GM12892 (cell line): ENCODE results near the gene PTPRN2.

Source experiments
- DNase-seq: peaks from one replicate; pipeline ENCODE4 v3.0.0; 2011; ENCODE audit not compliant: insufficient read length
- FAIRE-seq: peaks from 2 replicates; lab custom pipeline; 2011; peaks lifted over from hg19 to GRCh38; lab: Jason Lieb, UNC
- POLR2A ChIP-seq: IDR thresholded peaks from 2 replicates; pipeline ENCODE4 v1.6.1; 2011; ENCODE audit warnings: low read depth, low read length, control low read depth
- POLR2AphosphoS5 ChIP-seq: IDR thresholded peaks from 2 replicates; pipeline ENCODE4 v1.6.1; 2011; ENCODE audit warnings: low read depth, low read length, control low read depth
- TAF1 ChIP-seq: IDR thresholded peaks from 2 replicates; pipeline ENCODE4 v1.6.1; 2011; ENCODE audit warnings: low read depth, mild to moderate bottlenecking, control low read depth, low read length, borderline replicate concordance

Gene PTPRN2

GRCh38 chr7:158556721-158557440 is 30.7 kb downstream of the PTPRN2 start:
- FAIRE-seq (no peak), DNase-seq (no peak)
- TF ChIP-seq TAF1 (no peak), POLR2A (no peak), POLR2AphosphoS5 (no peak)

DNA sequence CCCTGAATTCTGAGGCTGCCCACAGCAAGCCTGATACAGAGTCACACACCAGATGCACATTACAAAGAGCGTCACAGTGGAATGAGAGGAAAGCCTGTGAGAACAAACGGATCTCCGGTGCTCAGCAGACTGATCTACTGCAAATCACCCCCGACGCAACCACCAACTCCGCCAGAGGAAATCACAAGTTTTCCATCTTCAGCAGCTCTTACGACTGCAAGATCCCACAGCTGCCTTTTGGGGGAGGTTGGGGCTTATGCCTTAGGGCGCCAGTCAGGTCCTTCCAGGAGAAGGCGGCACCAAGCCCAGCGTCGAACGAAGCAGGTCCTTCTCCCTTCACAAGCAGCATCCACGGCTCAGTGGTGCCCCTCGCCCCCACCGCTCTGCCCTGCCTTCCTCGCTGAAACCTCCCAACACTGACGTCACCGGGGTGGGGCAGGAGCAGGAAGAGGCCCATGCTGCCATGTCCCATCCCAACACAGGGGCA is 32.5 kb downstream of the PTPRN2 start:
- no peak for FAIRE-seq
- no peak for TF ChIP-seq POLR2A
- TF ChIP-seq TAF1: no peak
- TF ChIP-seq POLR2AphosphoS5: no peak

GRCh38 chr7:158550886-158551452 is 36.7 kb downstream of the PTPRN2 start:
- FAIRE-seq: no peak
- TF ChIP-seq TAF1 (no peak), POLR2A (no peak), POLR2AphosphoS5 (no peak)

More for the DNA sequence above, 32.5 kb downstream of the PTPRN2 start:
- DNase-seq: no peak

DNA sequence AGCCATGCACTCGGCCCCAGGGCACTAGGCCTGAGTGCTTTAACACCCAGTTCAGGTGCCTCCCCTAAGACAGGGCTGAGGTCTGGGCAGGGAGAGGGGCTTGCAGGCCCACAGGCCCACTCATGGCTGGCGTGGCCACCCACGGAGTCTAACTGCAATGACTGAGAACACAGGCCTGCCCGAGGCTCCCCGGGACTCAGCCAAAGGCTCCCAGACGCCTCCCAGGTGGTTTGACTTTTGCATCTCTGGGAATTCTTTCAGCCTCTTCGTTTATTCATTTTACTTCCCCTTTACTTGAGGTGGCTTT is 37.3 kb downstream of the PTPRN2 start:
- TF ChIP-seq TAF1: no peak
- no peak for TF ChIP-seq POLR2A
- no peak for TF ChIP-seq POLR2AphosphoS5
- no peak for DNase-seq
- no peak for FAIRE-seq

More at GRCh38 chr7:158550886-158551452, 36.7 kb downstream of the PTPRN2 start:
- DNase-seq: no peak

DNA sequence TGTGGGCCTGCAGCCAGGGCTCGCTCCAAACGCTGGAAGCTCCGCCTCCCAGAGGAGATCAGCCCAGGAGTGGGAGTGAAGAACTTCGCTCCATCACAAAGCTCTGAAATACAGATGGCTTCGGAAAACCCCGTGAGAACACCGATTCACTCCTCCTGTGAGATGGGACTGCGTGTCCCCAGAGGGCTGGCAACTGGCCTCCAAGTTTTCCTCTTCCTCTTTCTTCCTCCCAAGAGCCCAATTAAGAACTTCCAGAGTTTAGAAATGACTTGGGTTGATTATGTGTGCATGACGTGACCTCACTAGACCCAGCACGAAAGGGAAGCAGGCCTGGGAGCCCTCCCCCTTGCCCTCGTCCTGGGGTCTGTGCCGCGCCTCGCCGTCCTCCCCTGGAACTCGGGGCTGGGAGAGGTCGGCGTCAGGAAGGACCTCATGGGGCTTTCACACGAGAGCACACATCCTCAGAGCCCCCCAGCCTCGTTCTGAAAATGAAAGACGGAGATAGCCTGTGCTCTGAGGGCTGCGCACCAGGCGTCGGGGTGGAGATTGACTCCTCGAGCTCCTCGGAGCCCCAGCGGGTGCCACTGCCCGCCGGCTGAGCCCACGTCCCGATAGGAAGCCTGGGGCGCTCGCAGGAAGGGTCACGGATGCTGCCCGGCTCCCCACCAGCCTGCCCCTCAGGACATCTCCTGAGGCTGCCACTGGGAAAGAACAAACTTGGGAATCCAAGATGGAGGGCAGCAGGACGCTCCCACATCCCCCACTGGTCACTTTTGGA is 37.8 kb downstream of the PTPRN2 start:
- FAIRE-seq (no peak), DNase-seq (no peak)
- TF ChIP-seq POLR2A (no peak), POLR2AphosphoS5 (no peak), TAF1 (no peak)

DNA sequence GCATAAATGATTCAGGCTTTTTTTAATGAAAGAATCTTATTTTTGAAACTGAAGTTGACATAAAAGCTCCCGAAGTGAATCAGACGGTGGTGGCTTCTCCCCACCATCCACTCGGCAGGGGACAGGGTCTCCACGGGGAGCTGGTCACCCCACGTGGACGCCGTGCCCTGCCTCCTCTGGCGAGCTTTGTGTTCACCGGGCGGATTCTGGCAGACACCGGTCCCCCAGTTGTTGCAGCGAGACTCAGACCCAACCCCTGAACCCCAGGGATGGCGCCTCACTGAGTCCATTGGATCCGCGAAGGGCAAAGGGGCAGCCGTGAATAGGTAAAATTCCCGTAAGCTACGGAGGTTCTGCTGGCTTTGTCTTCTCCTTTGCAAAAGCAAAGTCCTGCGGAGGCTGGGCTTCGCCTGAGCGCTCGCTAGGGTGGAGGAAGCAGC is 38.4 kb downstream of the PTPRN2 start:
- DNase-seq: no peak
- FAIRE-seq: no peak
- TF ChIP-seq POLR2AphosphoS5 (no peak), POLR2A (no peak), TAF1 (no peak)

GRCh38 chr7:158548726-158549125 is 38.9 kb downstream of the PTPRN2 start:
- DNase-seq (no peak), FAIRE-seq (no peak)
- TF ChIP-seq POLR2A: no peak
- TF ChIP-seq POLR2AphosphoS5: no peak
- no peak for TF ChIP-seq TAF1

DNA sequence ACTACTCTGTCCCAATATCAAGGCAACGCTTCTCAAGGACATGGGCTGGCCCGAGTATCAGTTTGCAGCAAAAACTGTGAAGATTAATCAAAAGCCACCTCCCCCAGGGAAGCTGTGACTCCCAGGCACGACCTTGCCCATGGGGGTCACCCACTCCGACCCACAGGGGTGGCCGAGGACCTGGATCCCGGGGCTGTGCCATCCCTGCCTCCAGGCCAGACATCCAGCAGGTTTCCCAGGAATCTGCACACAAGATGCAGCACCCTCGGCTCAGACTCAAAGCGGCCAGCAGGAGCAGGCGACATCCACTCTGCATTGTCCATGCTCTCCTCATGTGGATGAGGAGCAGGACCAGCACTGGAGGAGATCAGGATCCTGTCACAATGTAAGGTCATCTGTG is 39.8 kb downstream of the PTPRN2 start:
- DNase-seq: no peak
- no peak for FAIRE-seq
- TF ChIP-seq POLR2AphosphoS5 (no peak), TAF1 (no peak), POLR2A (no peak)

- FAIRE-seq (no peak), DNase-seq (no peak)
- TF ChIP-seq POLR2AphosphoS5 (no peak), POLR2A (no peak), TAF1 (no peak)
Observed at GRCh38 chr7:158546626-158547025, 41.0 kb downstream of the PTPRN2 start.

DNA sequence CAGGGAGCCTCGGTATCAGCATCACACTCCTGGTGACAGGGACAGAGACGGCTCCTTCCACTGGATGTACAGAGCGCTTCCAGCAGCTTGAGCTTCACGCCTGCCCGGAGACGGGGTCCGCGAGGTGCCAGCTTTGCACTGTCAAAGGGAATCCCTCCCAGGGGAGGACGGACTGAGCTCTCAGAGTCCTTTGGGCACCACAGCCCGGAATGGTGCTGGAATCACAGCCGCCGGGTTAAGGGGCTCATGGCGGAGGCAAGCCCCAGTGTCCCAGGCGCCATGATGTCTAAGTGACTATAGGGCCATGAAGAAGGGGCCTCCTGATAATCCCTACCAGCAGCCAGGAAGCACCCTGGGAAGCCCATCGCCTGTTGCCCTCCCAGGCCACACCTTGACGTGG is 41.4 kb downstream of the PTPRN2 start:
- FAIRE-seq (no peak), DNase-seq (no peak)
- TF ChIP-seq TAF1 (no peak), POLR2A (no peak), POLR2AphosphoS5 (no peak)

DNA sequence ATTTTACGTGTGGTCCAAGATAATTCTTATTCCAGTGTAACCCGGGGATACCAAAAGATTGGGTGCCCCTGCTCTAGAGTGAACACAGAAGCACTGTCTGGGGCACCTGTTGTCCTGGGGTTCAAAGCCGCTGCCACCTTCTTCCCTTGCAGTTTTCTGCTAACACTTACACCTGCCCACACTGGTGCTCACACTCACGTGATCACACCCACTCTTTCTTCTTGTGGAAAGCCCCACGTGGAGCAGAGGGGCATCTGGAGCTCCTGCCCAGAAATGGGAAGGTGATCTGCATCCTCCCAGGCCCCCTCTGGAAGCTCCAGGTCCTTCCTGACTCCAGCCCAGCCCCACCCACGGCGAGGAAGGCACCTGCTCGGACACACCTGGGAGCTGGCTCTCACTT is 42.9 kb downstream of the PTPRN2 start:
- FAIRE-seq (no peak), DNase-seq (no peak)
- no peak for TF ChIP-seq TAF1
- TF ChIP-seq POLR2A: no peak
- no peak for TF ChIP-seq POLR2AphosphoS5
